H1 (cell line): ENCODE measurements around the gene GALNT17. TPM values are rescaled to one million over a fixed set of nuclear protein-coding genes. Genes with fewer than 3 reads are reported as not detected.
"Not testable (repeated sequence)": the region's sequence is repeated elsewhere in the genome, so short reads cannot be mapped to it uniquely, and the experiment has no call there.

ENCODE experiments used
- CTCF ChIA-PET: fragments of 300-600 bp; sonication (Branson Sonifier 250); formaldehyde crosslinking; loops from one replicate; lab custom pipeline; 2021; ENCODE audit not compliant: partially characterized antibody; lab: Charles Lee
- POLR2A ChIA-PET: fragments of 300-600 bp; sonication (Branson Sonifier 250); formaldehyde crosslinking; loops from one replicate; lab custom pipeline; 2021; ENCODE audit warnings: inconsistent platforms; ENCODE audit not compliant: partially characterized antibody; lab: Charles Lee
- DNase-seq, 2 experiments: peaks; one replicate each; pipeline versions ENCODE4 v3.0.0 to v3.0.0-alpha.2; 2010 to 2022; ENCODE audit warnings: low spot score in 2 of 2, low read depth in 1 of 2, mixed read lengths in 1 of 2
- FAIRE-seq: peaks from 2 replicates; lab custom pipeline; 2011; peaks lifted over from hg19 to GRCh38; lab: Jason Lieb, UNC
- H2AFZ ChIP-seq: 2 replicates; pipeline ENCODE4 v1.8.1; 2012; ENCODE audit warnings: low read length, inconsistent platforms
- H2AK5ac ChIP-seq: 2 replicates; pipeline ENCODE4 v1.6.1; 2013; ENCODE audit warnings: low read depth, low read length
- H2BK120ac ChIP-seq: replicated peaks from 2 replicates; pipeline ENCODE3; 2013; ENCODE audit warnings: low read depth, low read length, inconsistent platforms
- H2BK12ac ChIP-seq: 2 replicates; pipeline ENCODE4 v1.6.1; 2013; ENCODE audit warnings: low read depth, low read length
- H2BK15ac ChIP-seq: 2 replicates; pipeline ENCODE4 v1.6.1; 2013; ENCODE audit warnings: low read length
- H2BK20ac ChIP-seq: 2 replicates; pipeline ENCODE4 v1.6.1; 2013; ENCODE audit warnings: low read length
- H2BK5ac ChIP-seq: 2 replicates; pipeline ENCODE4 v1.6.1; 2013; ENCODE audit warnings: low read depth, low read length
- H3K14ac ChIP-seq: 2 replicates; pipeline ENCODE4 v1.6.1; 2013; ENCODE audit warnings: inconsistent platforms; ENCODE audit not compliant: insufficient read length
- H3K18ac ChIP-seq: 2 replicates; pipeline ENCODE4 v1.6.1; 2013; ENCODE audit warnings: low read length; ENCODE audit errors: extremely low read depth
- H3K23ac ChIP-seq: 2 replicates; pipeline ENCODE4 v1.6.1; 2013; ENCODE audit warnings: inconsistent platforms; ENCODE audit not compliant: insufficient read length
- H3K23me2 ChIP-seq: 2 replicates; pipeline ENCODE4 v1.6.1; 2013; ENCODE audit warnings: low read depth, low read length
- H3K27ac ChIP-seq: 2 replicates; pipeline ENCODE4 v1.6.1; 2011; ENCODE audit warnings: low read depth, low read length, inconsistent platforms
- H3K27me3 ChIP-seq, 4 experiments: replicated peaks in 1 of 4; 1 replicate in 1 of 4; 2 replicates in 3 of 4; pipeline versions ENCODE4 v1.6.1 to v1.8.1; 2011 to 2013; ENCODE audit warnings: low read length in 3 of 4, mild to moderate bottlenecking in 3 of 4, inconsistent platforms in 2 of 4, mixed read lengths in 2 of 4, moderate library complexity in 1 of 4; ENCODE audit not compliant: control insufficient read depth in 3 of 4, insufficient read depth in 3 of 4; ENCODE audit errors: extremely low read depth in 1 of 4
- H3K36me3 ChIP-seq, 4 experiments: 2 replicates each; pipeline versions ENCODE4 v1.6.1 to v1.8.1; 2011 to 2013; ENCODE audit warnings: mild to moderate bottlenecking in 4 of 4, low read length in 3 of 4, moderate library complexity in 2 of 4, control low read depth in 1 of 4, inconsistent platforms in 1 of 4; ENCODE audit not compliant: insufficient read depth in 4 of 4, control insufficient read depth in 2 of 4
- H3K4ac ChIP-seq: replicated peaks from 2 replicates; pipeline ENCODE3; 2013; ENCODE audit warnings: low read length, low read depth, mixed read lengths, inconsistent platforms; ENCODE audit not compliant: insufficient read length
- H3K4me1 ChIP-seq, 4 experiments: replicated peaks in 1 of 4; 1 replicate in 1 of 4; 2 replicates in 3 of 4; pipeline versions ENCODE4 v1.6.1 to v1.8.1; 2011 to 2013; ENCODE audit warnings: low read length in 3 of 4, inconsistent platforms in 2 of 4, mixed read lengths in 1 of 4; ENCODE audit not compliant: insufficient read depth in 4 of 4, control insufficient read depth in 3 of 4
- H3K4me2 ChIP-seq, 2 experiments: 2 replicates each; pipeline versions ENCODE4 v1.6.1 to v1.8.1; 2011 to 2013; ENCODE audit warnings: low read depth in 2 of 2, low read length in 2 of 2, control low read depth in 1 of 2, inconsistent platforms in 1 of 2, mild to moderate bottlenecking in 1 of 2; ENCODE audit not compliant: insufficient read depth in 1 of 2
- H3K4me3 ChIP-seq, 4 experiments: fragments of 200-600, 300-600 bp in 1 of 4; sonication (generic), shearing (Covaris generic), sonication (Bioruptor Twin) in 1 of 4; 2 replicates each; pipeline versions ENCODE4 v1.5.1 to v1.8.1; 2011 to 2016; ENCODE audit warnings: low read length in 4 of 4, low read depth in 3 of 4, control low read depth in 2 of 4, inconsistent platforms in 2 of 4, mild to moderate bottlenecking in 2 of 4, mixed read lengths in 1 of 4, moderate library complexity in 1 of 4; ENCODE audit not compliant: insufficient read depth in 2 of 4; ENCODE audit errors: extremely low read depth in 1 of 4
- H3K56ac ChIP-seq: replicated peaks from 2 replicates; pipeline ENCODE3; 2013; ENCODE audit warnings: low read depth, mild to moderate bottlenecking, mixed read lengths, low read length, inconsistent platforms; ENCODE audit not compliant: insufficient read length
- H3K79me1 ChIP-seq: 2 replicates; pipeline ENCODE4 v1.6.1; 2013; ENCODE audit warnings: low read depth, low read length, control low read depth
- H3K79me2 ChIP-seq, 2 experiments: 2 replicates each; pipeline versions ENCODE4 v1.6.1 to v1.8.1; 2012 to 2013; ENCODE audit warnings: low read length in 2 of 2, mild to moderate bottlenecking in 2 of 2, inconsistent platforms in 1 of 2; ENCODE audit not compliant: insufficient read depth in 2 of 2, control insufficient read depth in 1 of 2
- H3K9ac ChIP-seq, 4 experiments: replicated peaks in 1 of 4; 1 replicate in 1 of 4; 2 replicates in 3 of 4; pipeline versions ENCODE4 v1.6.1 to v1.8.1; 2011 to 2013; ENCODE audit warnings: low read depth in 3 of 4, low read length in 3 of 4, control low read depth in 2 of 4, mild to moderate bottlenecking in 2 of 4, moderate library complexity in 2 of 4, inconsistent platforms in 1 of 4; ENCODE audit errors: extremely low read depth in 1 of 4
- H3K9me3 ChIP-seq, 2 experiments: 2 replicates each; pipeline versions ENCODE4 v1.6.1 to v1.8.1; 2012 to 2013; ENCODE audit warnings: mild to moderate bottlenecking in 2 of 2, moderate library complexity in 2 of 2, control low read depth in 1 of 2, inconsistent platforms in 1 of 2, low read depth in 1 of 2, low read length in 1 of 2, mixed read lengths in 1 of 2; ENCODE audit not compliant: insufficient read depth in 2 of 2
- H4K20me1 ChIP-seq, 2 experiments: replicated peaks in 1 of 2; 2 replicates each; pipeline versions ENCODE3 to v1.8.1; 2011 to 2013; ENCODE audit warnings: inconsistent platforms in 2 of 2, low read length in 2 of 2, mild to moderate bottlenecking in 1 of 2; ENCODE audit not compliant: insufficient read depth in 2 of 2, control insufficient read depth in 1 of 2
- H4K5ac ChIP-seq: 2 replicates; pipeline ENCODE4 v1.6.1; 2013; ENCODE audit warnings: low read length, low read depth, mixed read lengths, inconsistent platforms; ENCODE audit not compliant: insufficient read length
- H4K8ac ChIP-seq: 2 replicates; pipeline ENCODE4 v1.8.0; 2013; ENCODE audit warnings: mild to moderate bottlenecking, moderate library complexity, low read length, inconsistent platforms; ENCODE audit not compliant: insufficient read depth; ENCODE audit errors: extremely low read depth
- H4K91ac ChIP-seq: replicated peaks from 2 replicates; pipeline ENCODE3; 2013; ENCODE audit warnings: low read length, mixed read lengths, inconsistent platforms; ENCODE audit not compliant: insufficient read length
- WGBS, 2 experiments: shearing (Covaris generic) in 1 of 2; methylation state at CpG; one replicate each; pipeline versions ENCODE4 v1.1.6 to v1.1.7; 2013 to 2015; ENCODE audit warnings: low lambda C conversion rate in 2 of 2, mixed read lengths in 2 of 2, inconsistent platforms in 1 of 2, low coverage in 1 of 2, missing lambda C conversion rate in 1 of 2; ENCODE audit not compliant: insufficient replicate concordance in 2 of 2, insufficient coverage in 1 of 2, insufficient read length in 1 of 2; ENCODE audit errors: extremely low coverage in 1 of 2, missing lambda C conversion rate in 1 of 2; 5-methylcytosine and 5-hydroxymethylcytosine counted together
- polyA plus RNA-seq, 7 experiments: library from polyadenylated mRNA; depleted of rRNA in 3 of 7; stranded (reverse) in 5 of 7; unstranded in 2 of 7; fragments of >200 nt in 5 of 7; fragments of 200-250 nt in 2 of 7; gene quantifications; 1 replicate in 5 of 7; 2 replicates in 1 of 7; 4 replicates in 1 of 7; pipeline versions ENCODE4 v1.2.1 to v1.2.3, GENCODE V29; 2011 to 2013; ENCODE audit warnings: missing spikeins in 2 of 7, mixed read lengths in 2 of 7
- total RNA-seq: library from RNA; stranded (reverse); fragmentation: NEBNext Ultra II Directional; extraction: Animal tissue kit (Norgen Biotek cat#: 25700); gene quantifications from 2 replicates; pipeline ENCODE4 v1.2.1, GENCODE V29; 2021

The GALNT17 gene
- total and polyA plus RNA-seq, 2 of the 8 experiments (the other 6 are each of a cell fraction or from before 2014, with no cell fraction given), result 37.7 to 47.0 TPM

DNA sequence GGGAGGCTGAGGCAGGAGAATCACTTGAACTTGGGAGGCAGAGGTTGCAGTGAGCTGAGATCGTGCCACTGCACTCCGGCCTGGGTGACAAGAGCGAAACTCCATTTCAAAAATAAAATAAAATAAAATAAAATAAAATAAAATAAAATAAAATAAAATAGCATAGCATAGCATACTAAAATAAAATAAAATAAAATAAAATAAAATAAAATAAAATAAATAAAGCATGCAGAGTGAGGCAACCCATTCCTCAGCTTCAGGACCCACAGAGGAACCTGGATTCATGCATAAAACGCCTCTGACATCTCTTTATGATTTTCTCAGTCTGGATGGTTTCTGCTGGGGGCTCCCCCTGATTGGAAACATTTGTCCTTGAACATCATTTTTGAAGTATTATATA, 460.4 kb downstream of the GALNT17 start:
- H3K27ac ChIP-seq, H3K23me2 ChIP-seq, H4K91ac ChIP-seq, POLR2A ChIA-PET, H3K4me1 ChIP-seq, H3K18ac ChIP-seq, H2AFZ ChIP-seq, FAIRE-seq, H3K9ac ChIP-seq, H3K9me3 ChIP-seq, H3K4me2 ChIP-seq, H2AK5ac ChIP-seq, H3K79me2 ChIP-seq, H2BK15ac ChIP-seq, H3K4ac ChIP-seq, H2BK120ac ChIP-seq, H3K27me3 ChIP-seq, H4K20me1 ChIP-seq, H3K14ac ChIP-seq, H4K8ac ChIP-seq, H2BK5ac ChIP-seq, H3K23ac ChIP-seq, H3K56ac ChIP-seq, H3K79me1 ChIP-seq, H2BK20ac ChIP-seq, H4K5ac ChIP-seq, H3K4me3 ChIP-seq, H3K36me3 ChIP-seq, DNase-seq, H2BK12ac ChIP-seq: not testable (repeated sequence)
- 97% methylated on average over 4 of the region's 4 CpGs; no CpG with 5 or more reads in 1 of the 2 experiments for WGBS, 2 experiments
- CTCF ChIA-PET, result interaction anchor here (1.2 kb wide), 1 partner anchor 90 kb away, joined by 3 read pairs; no protein-coding TSS in a partner anchor
